ENCODE results near the gene NPY.
A peak's percentile ranks its signal among the peaks of the same experiment; 100 is the strongest.
"Not testable (repeated sequence)": the region's sequence is repeated elsewhere in the genome, so short reads cannot be mapped to it uniquely, and the experiment has no call there.

NPY gene

DNA sequence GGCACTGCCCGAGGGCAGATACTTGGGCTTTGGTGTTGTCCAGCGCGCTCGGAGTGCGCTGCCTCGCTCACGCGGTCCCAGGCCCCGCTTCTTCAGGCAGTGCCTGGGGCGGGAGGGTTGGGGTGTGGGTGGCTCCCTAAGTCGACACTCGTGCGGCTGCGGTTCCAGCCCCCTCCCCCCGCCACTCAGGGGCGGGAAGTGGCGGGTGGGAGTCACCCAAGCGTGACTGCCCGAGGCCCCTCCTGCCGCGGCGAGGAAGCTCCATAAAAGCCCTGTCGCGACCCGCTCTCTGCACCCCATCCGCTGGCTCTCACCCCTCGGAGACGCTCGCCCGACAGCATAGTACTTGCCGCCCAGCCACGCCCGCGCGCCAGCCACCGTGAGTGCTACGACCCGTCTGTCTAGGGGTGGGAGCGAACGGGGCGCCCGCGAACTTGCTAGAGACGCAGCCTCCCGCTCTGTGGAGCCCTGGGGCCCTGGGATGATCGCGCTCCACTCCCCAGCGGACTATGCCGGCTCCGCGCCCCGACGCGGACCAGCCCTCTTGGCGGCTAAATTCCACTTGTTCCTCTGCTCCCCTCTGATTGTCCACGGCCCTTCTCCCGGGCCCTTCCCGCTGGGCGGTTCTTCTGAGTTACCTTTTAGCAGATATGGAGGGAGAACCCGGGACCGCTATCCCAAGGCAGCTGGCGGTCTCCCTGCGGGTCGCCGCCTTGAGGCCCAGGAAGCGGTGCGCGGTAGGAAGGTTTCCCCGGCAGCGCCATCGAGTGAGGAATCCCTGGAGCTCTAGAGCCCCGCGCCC lies at the start of gene NPY:
TSS of gene NPY (plus strand) at position 294 of the 802 bp plus-strand sequence. CDS start 1,051 bp downstream, outside the sequence.
- DNase-seq = no peak

- DNase-seq = no peak
Measured at GRCh38 chr7:24239260-24239659, 44.7 kb upstream of the NPY start.

DNA sequence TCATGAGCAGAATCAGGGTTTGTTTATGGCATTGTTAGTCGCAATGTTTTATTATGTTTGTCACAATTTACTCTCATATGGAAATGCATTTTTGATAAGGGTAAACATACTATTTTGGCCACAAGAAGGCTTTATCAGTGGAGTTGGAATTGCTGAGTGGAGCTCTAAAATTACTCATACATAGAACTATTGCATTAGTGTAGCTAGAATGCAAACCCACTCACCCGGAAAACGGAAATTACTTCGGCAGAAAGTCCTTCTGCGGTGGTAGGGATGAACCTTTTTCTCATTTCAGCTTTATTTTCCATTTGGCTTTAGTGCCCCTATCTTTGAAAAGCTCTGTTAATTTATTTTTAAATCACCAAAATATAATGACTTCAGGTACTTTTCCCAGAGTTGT lies 42.8 kb upstream of the NPY start:
- DNase-seq = no peak

DNA sequence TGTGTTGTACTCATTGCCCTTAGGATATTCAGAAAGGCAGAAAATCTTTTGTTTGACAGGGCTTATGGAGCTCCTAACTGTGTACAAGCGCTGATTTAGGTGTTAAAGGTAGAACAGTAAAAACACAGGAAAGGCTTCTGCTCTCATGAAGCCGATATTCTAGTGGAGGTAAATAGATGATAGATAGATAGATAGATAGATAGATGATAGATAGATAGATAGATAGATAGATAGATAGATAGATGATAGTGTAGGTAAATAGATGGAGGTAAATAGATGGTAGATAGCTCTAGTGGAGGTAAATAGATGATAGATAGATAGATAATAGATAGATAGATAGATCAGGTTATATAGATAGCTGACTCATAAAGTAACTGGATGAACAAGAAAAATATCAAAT lies 39.4 kb upstream of the NPY start:
- no peak for DNase-seq

GRCh38 chr7:24245362-24245761 lies 38.6 kb upstream of the NPY start:
- no peak for DNase-seq

DNA sequence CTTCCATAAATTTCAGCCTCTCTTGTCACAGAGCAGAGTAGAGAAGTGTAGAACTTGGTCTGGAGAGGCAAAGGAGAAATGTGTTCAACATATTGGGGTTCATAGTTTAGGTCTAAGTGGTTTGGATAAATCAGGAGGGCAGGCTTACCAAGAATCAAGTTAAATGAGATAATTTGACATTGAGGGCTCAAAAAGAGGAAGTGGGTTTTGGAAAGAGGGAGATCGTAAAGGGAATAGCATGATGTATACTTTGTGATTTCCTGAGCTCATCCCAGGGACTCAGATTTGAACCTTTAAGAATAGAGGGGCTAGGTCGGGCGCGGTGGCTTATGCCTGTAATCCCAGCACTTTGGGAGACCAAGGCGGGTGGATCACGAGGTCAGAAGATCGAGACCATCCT lies 34.7 kb upstream of the NPY start:
- DNase-seq = no peak

DNA sequence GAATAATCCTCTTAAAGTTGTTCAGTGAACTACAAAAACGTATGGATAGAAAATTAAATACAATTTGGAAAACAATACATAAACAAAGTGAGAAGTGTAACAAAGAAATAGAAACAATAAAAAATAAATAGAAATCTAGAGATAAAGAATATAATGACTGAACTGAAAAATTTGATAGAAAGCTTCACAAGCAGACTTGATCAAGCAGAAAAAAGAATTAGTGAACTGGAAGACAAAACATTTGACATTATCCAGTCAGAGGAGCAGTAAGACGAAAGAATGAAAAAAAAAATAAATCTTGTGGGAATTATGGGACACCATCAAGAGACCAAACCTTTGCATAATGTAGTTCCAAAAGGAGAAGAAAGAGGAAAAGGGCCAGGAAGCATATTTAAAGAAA lies 32.4 kb upstream of the NPY start:
- no peak for DNase-seq

- no peak for DNase-seq
Measured at GRCh38 chr7:24255139-24255538, 28.9 kb upstream of the NPY start.

- DNase-seq = not testable (repeated sequence)
Measured at GRCh38 chr7:24258324-24258723, 25.7 kb upstream of the NPY start.

- no peak for DNase-seq
Measured at GRCh38 chr7:24271938-24272337, 12.1 kb upstream of the NPY start.

GRCh38 chr7:24279512-24279911 lies 4.5 kb upstream of the NPY start:
- DNase-seq = no peak

DNA sequence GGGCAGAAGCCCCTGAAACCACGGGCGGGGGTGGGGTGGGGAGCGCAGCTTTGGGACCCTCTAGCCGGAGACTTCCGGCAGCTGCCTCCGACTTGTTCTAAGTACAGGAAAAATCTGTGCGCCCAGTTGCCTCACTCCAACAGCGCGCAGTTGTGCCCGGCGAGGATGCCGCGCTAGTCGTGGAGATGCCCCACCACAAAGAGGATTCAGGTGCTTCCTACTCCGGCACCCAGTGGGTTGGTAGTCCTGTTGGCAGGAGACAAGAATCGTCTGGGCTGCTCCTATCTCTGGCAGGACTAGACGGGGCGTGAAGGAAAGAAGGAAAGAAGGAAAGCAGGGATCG lies 465 bp upstream of the NPY start:
- DNase-seq = no peak

DNA sequence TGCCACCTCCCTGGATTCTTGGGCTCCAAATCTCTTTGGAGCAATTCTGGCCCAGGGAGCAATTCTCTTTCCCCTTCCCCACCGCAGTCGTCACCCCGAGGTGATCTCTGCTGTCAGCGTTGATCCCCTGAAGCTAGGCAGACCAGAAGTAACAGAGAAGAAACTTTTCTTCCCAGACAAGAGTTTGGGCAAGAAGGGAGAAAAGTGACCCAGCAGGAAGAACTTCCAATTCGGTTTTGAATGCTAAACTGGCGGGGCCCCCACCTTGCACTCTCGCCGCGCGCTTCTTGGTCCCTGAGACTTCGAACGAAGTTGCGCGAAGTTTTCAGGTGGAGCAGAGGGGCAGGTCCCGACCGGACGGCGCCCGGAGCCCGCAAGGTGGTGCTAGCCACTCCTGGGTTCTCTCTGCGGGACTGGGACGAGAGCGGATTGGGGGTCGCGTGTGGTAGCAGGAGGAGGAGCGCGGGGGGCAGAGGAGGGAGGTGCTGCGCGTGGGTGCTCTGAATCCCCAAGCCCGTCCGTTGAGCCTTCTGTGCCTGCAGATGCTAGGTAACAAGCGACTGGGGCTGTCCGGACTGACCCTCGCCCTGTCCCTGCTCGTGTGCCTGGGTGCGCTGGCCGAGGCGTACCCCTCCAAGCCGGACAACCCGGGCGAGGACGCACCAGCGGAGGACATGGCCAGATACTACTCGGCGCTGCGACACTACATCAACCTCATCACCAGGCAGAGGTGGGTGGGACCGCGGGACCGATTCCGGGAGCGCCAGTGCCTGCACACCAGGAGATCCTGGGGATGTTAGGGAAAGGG lies 913 bp downstream of the NPY start:
- DNase-seq = no peak

- peak; percentile 21 for DNase-seq
Measured at GRCh38 chr7:24290004-24290641, 6.1 kb downstream of the NPY start.

- DNase-seq = no peak
Measured at GRCh38 chr7:24291271-24291670, 7.3 kb downstream of the NPY start.

DNA sequence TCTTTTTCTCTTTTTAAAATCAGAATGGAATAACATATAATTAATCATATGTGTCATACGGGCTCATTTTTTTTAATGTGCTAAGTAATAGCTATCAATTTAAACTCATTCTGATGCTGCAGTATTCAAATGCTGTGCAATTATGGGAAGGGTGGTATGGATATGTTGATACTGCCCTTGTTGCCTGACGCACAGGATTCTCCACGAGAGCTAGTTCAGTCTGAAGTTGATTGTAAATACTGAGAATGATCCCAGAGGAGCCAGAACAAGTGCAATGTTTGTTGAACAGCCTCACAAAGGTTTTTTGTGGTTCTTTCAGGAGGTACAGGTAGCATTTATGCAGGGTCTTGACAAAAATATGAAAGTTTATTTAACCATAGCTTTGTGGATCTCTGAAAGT lies 13.4 kb downstream of the NPY start:
- DNase-seq = no peak

DNA sequence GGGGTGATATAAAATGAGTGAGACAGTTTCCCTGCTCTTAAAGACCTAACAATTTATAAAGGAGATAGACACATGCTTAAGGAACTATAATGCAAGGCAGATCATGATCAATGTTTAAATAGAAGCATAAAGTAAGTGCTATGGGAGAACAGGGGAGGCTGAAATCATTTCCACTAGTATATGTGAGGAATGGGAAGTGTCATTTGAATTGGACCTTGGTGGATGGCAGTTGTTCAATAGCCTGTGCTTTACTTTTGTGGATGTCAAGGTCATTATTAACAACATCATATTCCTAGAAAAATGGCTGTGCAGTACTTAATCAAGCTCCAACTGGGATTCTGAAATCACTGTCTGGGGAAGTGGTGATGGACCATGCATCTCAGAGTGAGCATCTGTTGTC lies 14.7 kb downstream of the NPY start:
- DNase-seq = no peak

- DNase-seq = no peak
Measured at GRCh38 chr7:24299192-24299591, 15.2 kb downstream of the NPY start.

DNA sequence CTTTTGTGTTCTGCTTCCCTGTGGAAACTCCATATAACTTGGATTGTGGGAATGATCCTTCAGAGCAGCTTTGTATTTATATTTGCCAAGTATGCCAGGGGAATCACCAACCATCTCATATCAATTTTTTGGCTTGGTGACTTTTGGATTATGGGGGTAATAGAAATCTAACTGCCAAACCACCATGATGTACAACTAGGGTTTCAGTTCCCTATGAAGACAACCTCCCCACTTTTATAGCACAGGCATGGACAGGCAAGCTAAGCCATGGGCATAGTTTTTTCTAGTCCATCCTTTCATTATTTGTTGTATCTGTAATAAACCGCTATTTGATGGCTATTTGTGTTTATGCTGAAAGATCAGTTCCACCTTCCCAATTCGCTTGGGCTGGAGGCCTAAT lies 17.7 kb downstream of the NPY start:
- DNase-seq = no peak

DNA sequence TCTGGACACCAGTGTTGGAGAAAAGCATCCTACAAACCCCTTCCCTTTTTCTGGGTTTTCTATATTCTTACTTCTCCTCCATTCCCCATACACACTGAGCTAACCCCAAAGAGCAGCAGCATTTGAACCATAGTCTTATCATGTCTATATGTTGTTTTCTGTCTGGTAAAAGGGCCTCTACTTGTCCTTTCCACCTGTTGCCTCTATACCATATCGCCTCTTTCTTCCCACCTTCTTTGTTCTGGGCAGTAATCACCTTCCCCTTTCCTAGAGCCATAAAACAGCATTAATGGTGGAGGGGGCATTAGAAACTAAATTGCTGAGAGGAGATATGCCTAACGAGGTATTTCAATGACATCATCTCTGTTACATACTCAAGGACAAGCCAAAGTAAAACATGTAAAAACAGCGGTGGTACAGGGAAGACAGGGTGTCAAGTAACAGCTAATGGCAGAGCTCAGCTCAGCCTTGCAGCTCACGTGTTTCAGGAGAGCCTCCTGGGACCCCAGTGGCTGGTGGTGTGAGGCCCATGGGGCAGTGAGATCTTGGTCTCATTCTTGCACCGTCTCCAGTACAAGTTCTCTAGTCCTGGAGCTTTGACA lies 20.6 kb downstream of the NPY start:
- DNase-seq = no peak

GRCh38 chr7:24307326-24307725 lies 23.3 kb downstream of the NPY start:
- no peak for DNase-seq

- no peak for DNase-seq
Measured at GRCh38 chr7:24312588-24312987, 28.6 kb downstream of the NPY start.

- DNase-seq = no peak
Measured at GRCh38 chr7:24313777-24314176, 29.8 kb downstream of the NPY start.

- no peak for DNase-seq
Measured at GRCh38 chr7:24316340-24316739, 32.4 kb downstream of the NPY start.
